NCI-H1105 treated with DMSO at 0.1 percent for 48 hours (cell line): ENCODE results near the gene TTC21A.

Experiments used
- DNase-seq: peaks from one replicate; lab custom pipeline; 2025; lab: John Stamatoyannopoulos, UW

TTC21A gene

DNA sequence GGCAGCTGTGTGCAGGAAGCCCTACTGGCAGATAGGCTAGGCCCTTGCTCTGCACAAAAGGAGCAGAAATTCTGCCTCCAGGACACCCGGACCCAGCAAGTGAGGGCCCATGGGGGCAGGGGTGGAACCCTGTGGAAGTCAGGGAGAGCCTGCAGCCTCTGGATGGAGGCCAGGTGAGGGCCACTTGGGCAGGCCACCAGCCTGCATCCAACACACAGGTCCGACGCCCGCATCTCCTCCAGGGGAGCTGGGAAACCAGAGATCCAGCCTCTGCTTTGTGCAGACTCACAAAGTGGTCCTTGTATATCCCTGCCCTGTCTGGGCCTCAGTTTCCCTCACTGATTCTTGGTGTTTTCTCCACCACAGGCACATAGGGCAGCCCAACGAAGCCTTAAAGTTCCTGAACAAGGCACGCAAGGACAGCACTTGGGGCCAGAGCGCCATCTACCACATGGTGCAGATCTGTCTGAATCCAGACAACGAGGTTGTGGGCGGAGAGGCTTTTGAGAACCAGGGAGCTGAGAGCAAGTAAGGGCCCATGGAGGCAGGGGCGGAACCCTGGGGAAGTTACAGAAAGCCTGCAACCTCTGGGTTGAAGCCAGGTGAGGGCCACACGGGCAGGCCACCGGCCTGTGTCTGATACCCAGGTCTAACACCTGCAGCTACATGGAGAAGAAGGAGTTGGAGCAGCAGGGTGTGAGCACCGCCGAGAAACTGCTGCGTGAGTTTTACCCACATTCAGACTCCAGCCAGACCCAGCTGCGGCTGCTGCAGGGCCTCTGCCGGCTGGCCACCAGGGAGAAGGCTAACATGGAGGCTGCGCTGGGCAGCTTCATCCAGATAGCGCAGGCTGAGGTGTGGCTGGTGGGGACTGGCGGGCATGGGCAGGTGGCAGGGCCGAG is 29.3 kb downstream of the TTC21A start:
- no peak for DNase-seq

DNA sequence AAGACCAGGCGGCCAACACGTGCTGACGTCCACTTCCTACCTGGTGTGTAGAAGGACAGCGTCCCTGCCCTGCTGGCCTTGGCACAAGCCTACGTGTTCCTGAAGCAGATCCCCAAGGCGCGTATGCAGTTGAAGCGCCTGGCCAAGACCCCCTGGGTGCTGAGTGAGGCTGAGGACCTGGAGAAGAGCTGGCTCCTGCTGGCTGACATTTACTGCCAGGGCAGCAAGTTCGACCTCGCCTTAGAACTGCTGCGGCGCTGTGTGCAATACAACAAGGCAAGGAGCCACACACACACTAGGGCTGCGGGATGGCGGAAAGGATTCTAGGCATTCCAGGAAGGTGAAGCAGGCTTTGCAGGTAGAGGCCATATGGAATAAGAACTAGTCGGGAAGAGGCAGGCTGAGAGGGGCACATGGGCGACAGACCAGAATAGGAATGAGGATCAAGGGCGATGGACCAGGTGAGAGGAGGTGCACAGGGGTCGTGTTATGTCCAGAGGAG is 30.0 kb downstream of the TTC21A start:
- no peak for DNase-seq

DNA sequence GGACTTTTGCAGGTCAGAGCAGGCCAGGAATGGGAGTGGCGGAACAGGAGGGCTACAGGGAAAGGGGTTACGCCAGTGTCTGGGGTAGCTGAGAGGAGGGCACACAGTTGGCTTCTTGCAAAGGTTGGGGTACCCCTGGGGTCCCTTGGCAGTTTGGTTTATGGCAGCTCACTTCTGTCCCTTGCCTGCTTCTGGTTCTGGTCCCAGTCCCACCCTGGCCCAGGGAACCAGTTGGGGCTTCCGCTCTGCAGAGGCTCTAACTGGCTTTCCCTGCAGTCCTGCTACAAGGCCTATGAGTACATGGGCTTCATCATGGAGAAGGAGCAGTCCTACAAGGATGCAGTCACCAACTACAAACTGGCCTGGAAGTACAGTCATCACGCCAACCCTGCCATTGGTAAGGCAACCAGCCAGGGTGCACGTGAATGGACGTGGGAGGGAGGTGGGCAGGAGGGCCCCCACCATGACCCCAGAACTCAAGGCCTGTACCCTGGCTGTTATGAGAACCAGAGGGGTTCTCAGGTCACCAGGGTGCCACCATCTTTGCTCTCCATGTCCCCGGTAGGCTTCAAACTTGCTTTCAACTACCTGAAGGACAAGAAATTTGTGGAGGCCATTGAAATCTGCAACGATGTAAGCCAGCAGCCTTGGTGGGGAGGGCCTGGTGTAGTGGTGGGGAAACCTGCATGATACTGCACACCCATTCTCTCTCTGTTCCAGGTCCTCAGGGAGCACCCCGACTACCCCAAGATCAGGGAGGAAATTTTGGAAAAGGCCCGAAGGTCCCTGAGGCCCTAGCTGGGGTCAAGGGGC is 30.7 kb downstream of the TTC21A start:
- DNase-seq, result no peak

GRCh38 chr3:39138804-39139415 is 31.4 kb downstream of the TTC21A start:
- no peak for DNase-seq

DNA sequence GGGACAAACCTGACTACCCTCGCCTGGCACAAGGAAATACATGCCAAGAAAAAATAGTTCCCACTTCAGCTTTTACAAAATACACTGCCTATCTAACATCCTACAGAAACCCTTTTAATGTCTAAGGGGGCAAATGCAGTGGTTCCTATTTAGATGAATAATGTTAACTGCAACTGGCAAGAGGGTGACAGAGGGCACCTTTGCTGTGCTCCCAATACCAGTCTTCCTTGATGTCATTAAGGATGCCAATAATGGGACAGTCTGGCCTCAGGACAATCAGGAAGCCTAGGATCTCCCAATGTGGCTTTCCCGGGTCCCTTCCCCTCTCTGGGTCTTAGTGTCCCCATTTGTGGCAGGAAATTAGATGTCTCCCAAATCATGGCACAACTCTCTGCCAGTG is 32.0 kb downstream of the TTC21A start:
- DNase-seq, result no peak

DNA sequence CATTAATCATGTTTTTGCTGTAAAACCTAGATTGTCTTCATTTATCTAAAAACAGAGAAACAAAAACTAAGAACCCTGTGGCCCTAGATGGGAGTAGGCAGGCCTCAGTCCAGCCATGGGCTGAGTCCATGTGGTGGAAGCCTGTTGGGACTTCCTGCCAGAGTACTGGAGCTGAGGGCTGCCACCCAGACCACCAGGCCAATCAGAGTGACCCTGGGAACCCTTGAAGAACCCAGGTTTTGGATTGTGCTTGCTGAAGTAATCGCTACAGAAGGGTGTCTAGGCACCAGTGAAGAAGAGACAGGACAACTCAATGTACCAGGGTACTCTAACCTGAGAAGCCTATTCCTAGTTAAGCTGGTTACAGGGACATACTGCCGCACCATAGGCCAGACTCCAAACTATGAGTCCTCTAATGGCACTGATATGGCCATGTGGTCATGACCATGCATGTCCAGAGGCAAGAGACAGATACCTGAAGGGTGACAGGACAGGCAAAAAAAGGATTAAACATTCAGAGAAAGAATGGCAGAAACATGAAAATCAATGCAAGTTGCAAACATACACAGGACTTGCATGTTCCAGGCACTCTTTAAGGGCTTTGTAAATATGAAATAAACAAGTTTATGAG is 33.0 kb downstream of the TTC21A start:
- DNase-seq, result no peak

GRCh38 chr3:39141171-39141995 is 33.9 kb downstream of the TTC21A start:
- DNase-seq, result peak; percentile 29

DNA sequence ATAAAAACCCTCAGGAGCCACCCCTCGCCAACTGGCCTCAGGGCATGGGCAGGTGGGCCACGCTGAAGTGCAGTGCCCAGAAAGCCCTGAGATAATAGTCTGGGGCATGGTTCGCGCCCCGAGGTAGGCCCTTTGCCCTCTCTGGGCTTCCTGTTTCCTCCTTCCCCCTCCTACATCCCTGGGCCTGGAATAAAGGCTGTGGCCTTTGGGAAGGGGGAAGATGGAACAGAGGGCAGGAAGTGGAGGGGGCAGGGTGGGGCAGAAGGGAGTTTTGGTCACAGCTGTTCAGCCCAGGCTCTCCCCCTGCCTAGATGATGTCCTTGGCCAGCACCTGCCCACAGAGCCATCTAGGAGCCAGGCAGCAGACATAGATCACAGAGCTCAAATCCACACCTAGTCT is 34.6 kb downstream of the TTC21A start:
- DNase-seq, result no peak

DNA sequence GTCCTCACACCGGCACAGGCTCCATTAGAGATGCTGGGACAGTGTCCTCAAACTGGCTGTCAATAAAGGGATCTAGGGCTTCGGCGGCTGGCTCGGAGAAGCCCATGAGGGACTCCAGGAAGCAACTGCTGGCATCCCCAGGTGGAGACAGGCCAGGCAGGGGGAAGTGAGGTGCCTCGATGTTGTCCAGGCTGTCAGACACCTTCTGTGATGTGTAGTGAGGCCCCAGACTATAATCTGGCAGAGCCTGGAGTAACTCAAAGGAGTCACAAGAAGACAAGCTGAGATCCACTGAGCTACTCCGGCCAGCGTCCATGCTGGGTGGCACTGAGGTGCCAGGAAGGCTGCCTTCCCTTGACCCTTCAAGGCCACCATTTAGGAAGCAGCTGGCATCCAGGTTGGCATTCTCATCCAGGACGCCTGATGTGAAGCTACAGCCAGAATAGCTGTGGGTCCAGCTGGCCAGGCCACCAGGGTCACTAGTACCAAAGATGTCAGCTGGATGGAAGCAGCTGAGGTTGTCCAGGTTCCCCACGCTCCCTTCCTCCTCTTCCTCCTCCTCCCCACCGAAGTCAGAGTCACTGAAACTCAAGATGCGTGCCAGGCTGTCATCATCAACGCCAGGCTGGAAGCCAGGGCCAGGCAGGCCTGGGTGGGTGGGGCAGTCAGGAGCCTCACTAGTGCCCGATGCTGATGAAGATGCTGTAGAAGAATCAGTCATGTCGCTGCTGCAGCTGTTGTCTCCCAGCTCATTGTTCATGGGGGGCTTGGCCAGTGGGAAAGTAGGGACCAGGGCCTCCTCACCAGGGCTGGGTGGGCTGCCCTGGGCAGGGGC is 35.8 kb downstream of the TTC21A start:
- no peak for DNase-seq

DNA sequence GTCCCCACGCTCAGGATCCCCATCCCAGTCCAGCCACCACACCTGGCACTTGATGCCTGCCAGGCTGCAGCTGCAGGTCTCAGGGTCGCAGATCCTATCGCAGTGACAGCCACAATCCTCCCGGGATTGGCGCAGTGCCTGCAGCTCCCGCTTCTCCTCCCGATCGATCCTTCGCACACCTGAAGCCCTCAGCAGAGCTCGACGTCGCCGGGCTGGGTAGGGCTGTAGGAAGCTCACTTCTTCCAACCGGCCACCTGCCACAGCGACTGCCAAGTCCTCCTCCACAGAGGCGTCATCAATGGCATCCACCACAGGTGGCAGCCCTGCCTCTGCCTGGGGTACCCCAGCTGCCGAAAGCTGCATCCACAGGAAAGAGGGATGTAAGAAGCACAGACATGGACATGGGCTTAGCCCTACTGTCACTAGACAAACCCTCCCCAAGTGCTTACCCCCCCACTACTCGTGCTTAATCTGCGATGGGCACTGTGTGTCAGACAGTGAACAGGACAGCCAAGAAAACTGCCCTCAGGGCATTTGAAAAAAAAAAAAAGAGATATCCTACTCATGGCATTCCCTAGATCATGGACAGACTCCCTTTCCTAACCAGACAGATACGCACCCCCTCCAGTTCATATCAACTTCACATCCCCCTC is 36.7 kb downstream of the TTC21A start:
- peak; percentile 85 for DNase-seq

DNA sequence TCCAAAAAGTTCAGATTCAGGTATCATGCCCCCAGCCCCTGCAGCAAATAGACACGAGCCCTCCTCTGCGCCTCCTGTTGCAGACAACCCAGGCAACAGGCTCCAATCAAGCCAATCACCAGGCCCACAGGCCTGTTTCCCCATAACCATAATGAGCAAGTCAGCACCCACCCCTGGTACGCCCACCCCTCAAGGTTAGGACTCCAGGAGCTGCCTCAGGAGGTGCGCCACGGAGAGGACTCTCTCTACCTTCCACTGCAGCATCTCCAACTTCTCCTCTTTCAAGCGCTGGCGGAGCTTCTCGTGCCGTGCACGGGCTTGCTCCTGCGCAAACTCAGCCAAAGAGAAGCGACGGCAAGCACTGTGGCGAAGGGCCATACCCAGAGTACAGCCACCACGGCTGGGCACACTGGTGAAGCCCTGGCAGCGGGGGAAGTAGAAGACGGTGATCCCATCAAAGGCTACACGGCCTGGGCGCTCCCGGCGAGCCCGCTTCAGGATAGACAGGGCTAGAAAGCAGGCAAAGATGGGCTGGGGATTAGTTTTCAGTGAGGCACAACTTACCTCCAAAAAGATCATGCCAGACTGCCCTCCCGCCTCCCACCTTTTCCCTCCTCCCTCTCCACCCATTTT is 37.4 kb downstream of the TTC21A start:
- no peak for DNase-seq

DNA sequence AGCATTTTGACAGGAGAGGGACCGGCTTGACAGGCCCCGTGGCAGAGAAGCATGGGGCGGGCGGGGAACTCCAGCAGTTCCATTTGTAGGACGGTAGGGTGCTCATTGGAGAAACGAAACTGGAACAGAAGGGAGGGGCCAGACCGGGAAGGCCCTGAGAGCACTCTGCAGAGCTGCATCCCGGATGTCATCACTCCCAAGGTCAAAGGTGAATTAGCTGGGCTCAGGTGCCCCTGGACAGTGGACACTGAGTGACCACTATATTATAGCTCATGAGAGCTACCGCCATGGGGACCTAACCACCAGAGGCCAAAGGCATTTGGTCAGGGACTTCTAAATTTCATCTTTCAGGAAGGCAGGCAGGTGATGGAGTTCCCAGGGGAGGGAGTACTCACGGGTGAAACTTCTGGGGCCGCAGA is 38.6 kb downstream of the TTC21A start:
- no peak for DNase-seq

GRCh38 chr3:39146611-39147591 is 39.4 kb downstream of the TTC21A start:
- DNase-seq, result no peak

DNA sequence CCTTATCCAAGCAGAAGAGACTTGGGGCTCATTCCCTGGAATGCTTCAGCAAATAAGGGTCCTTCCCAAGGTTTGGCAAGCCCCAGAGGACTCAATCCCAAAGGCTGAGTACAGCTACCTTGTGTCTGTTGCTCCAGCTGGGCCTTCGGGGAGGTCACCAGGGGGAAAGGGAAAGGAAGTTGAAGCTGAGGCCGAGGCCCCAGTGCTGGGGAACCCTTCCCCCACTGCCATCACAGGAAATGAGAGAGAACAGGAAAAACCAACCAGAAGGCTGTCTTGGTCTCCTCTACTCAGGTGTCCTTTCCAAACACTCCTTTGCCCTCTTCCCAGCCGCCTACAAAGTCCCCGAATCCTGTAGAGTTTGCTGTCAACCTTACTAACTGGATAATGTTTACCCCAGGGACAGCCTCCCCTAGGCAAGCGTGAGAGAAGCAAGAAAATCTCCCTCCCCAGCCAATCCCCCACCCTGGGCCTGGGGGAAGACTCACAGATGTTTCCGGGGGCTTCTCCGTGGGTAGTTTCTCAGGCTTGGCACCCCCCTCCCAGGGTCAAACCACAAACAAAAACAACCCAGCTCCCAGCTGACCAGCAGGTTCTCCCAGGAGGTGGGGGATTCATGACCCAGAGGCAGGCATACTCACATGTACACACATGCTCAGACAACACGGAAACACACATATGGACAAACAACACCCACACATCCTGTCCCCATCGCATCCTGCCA is 40.4 kb downstream of the TTC21A start:
- DNase-seq, result no peak

- no peak for DNase-seq
Measured at GRCh38 chr3:39148435-39149058, 41.1 kb downstream of the TTC21A start.

DNA sequence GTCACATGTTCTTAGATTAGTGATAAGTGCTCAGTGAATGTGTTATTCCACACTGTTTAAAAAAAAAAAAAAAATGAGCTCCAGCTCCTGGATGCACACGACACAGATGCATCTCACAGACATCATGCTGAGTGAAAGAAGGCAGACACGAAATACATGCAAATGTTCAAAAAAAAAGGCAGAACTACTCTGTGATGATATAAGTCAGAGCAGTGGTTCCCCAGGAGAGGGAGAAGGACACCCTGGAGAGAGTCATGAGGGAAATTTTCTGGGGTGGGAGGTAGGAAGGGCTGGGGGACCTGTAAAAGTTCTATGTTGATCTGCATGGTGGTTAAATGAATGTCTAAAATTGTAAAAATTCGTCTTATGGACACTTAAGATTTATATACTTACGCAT is 41.6 kb downstream of the TTC21A start:
- no peak for DNase-seq
